Naive thymus-derived CD4-positive, alpha-beta T cell (primary cell): ENCODE data around the gene AMOTL2. TPM values are rescaled to one million over a fixed set of nuclear protein-coding genes. Genes with fewer than 3 reads are reported as not detected.
A peak's percentile ranks its signal among the peaks of the same experiment; 100 is the strongest.

Source experiments
- ATAC-seq: fragments of 150-1000 bp; cut with Tn5 transposase; 2 replicates; pipeline ENCODE4 v1.10.0; 2021; ENCODE audit warnings: mild to moderate bottlenecking, moderate library complexity
- CTCF ChIA-PET: fragments of 350-600 bp; sonication (Branson Sonifier 250); formaldehyde crosslinking; loops from one replicate; lab custom pipeline; 2021; ENCODE audit warnings: antibody characterized with exemption; lab: Charles Lee
- POLR2A ChIA-PET: fragments of 350-600 bp; sonication (Branson Sonifier 250); formaldehyde crosslinking; loops from one replicate; lab custom pipeline; 2021; ENCODE audit warnings: antibody characterized with exemption, inconsistent platforms; lab: Charles Lee
- DNase-seq, 9 donors: peaks; one replicate each; pipeline versions ENCODE4 v3.0.0 to v3.0.0-alpha.2; 2020 to 2022; ENCODE audit warnings: mixed read lengths in 1 of 9
- H3K27ac ChIP-seq: one replicate; pipeline ENCODE4 v1.7.0; 2013; ENCODE audit warnings: mild to moderate bottlenecking, low read depth, low read length, moderate library complexity
- H3K27me3 ChIP-seq, 2 donors: one replicate each; pipeline ENCODE4 v1.7.0; 2013; ENCODE audit warnings: low read length in 2 of 2, mild to moderate bottlenecking in 2 of 2, moderate library complexity in 2 of 2; ENCODE audit not compliant: control insufficient read depth in 2 of 2, insufficient read depth in 2 of 2
- H3K36me3 ChIP-seq, 3 experiments: 1 replicate in 2 of 3; 2 replicates in 1 of 3; pipeline ENCODE4 v1.7.0; 2013; ENCODE audit warnings: low read length in 3 of 3, mild to moderate bottlenecking in 3 of 3, moderate library complexity in 1 of 3; ENCODE audit not compliant: insufficient read depth in 3 of 3, control insufficient read depth in 2 of 3
- H3K4me1 ChIP-seq, 2 donors: one replicate each; pipeline ENCODE4 v1.7.0; 2013; ENCODE audit warnings: low read length in 2 of 2, mild to moderate bottlenecking in 2 of 2, moderate library complexity in 1 of 2; ENCODE audit not compliant: control insufficient read depth in 2 of 2, insufficient read depth in 2 of 2
- H3K4me3 ChIP-seq: 2 replicates; pipeline ENCODE4 v1.7.0; 2013; ENCODE audit warnings: mild to moderate bottlenecking, low read length
- H3K9me3 ChIP-seq, 3 experiments: 1 replicate in 2 of 3; 2 replicates in 1 of 3; pipeline ENCODE4 v1.7.0; 2013; ENCODE audit warnings: low read length in 3 of 3; ENCODE audit not compliant: control insufficient read depth in 2 of 3
- H3K27ac Mint-ChIP-seq, 9 donors: one replicate each; pipeline ENCODE4 v1.8.0; 2020 to 2022; ENCODE audit warnings: mixed read lengths in 9 of 9, mild to moderate bottlenecking in 8 of 9, moderate library complexity in 5 of 9, inconsistent platforms in 2 of 9
- H3K27me3 Mint-ChIP-seq, 5 donors: one replicate each; pipeline ENCODE4 v1.8.0; 2021 to 2022; ENCODE audit warnings: mixed read lengths in 5 of 5, mild to moderate bottlenecking in 1 of 5
- H3K36me3 Mint-ChIP-seq, 5 donors: one replicate each; pipeline ENCODE4 v1.8.0; 2020 to 2022; ENCODE audit warnings: mixed read lengths in 5 of 5, mild to moderate bottlenecking in 3 of 5, inconsistent platforms in 1 of 5
- H3K4me1 Mint-ChIP-seq, 7 donors: one replicate each; pipeline ENCODE4 v1.8.0; 2020 to 2022; ENCODE audit warnings: mixed read lengths in 7 of 7, mild to moderate bottlenecking in 3 of 7, inconsistent platforms in 1 of 7
- H3K4me3 Mint-ChIP-seq, 10 donors: one replicate each; pipeline ENCODE4 v1.8.0; 2020 to 2022; ENCODE audit warnings: mild to moderate bottlenecking in 10 of 10, mixed read lengths in 10 of 10, moderate library complexity in 6 of 10, inconsistent platforms in 2 of 10
- H3K9me3 Mint-ChIP-seq, 11 donors: one replicate each; pipeline ENCODE4 v1.8.0; 2020 to 2022; ENCODE audit warnings: mixed read lengths in 11 of 11, mild to moderate bottlenecking in 4 of 11, inconsistent platforms in 1 of 11, moderate library complexity in 1 of 11
- intact Hi-C, 2 donors: fragments of 100-400 bp; cut with micrococcal nuclease; formaldehyde crosslinking; loops; one replicate each; pipeline ENCODE4 v1.15.1; 2023
- polyA plus RNA-seq, 2 donors: library from polyadenylated mRNA; unstranded; fragments of 300-500 nt; fragmentation: Illumina TruSeq; gene quantifications; one replicate each; pipeline ENCODE4 v1.2.3, GENCODE V29; 2021
- total RNA-seq, 6 experiments: library from RNA in 5 of 6; stranded (reverse) in 5 of 6; gene quantifications; 1 replicate in 5 of 6; 2 replicates in 1 of 6; pipeline ENCODE4 v1.2.3 and lab custom pipeline; 2021 to 2026

AMOTL2 gene
- total and polyA plus RNA-seq, 7 experiments from 2014 or later = 0.10 TPM; not detected in 6

GRCh38 chr3:134376786-134377426 lies 2.7 kb upstream of the AMOTL2 start:
- Histone ChIP-seq H3K4me3 (no peak overlapping the region), H3K27me3 (peaks cover 0 to 3% of the 10 kb centered on the region in 2 donors), H3K36me3 (no peaks in the 10 kb centered on the region), H3K4me1 (no peaks in the 10 kb centered on the region), H3K9me3 (no peaks in the 10 kb centered on the region), H3K27ac (no peak overlapping the region)
- Mint-ChIP-seq H3K9me3 (peaks cover 0 to 1% (median 0%) of the 10 kb centered on the region in 11 donors), H3K36me3 (no peaks in the 10 kb centered on the region), H3K27me3 (peaks cover 22 to 70% (median 41%) of the 10 kb centered on the region in 5 donors), H3K4me1 (peaks cover 7 to 13% (median 12%) of the 10 kb centered on the region in 7 donors), H3K4me3 (peak overlapping the region in 1 of 10 donors; percentile 12), H3K27ac (no peak overlapping the region)
- ATAC-seq = no peak
- ChIA-PET CTCF (interaction anchor here (0.7 to 2.7 kb wide), 2 partner anchors 26 to 164 kb away, joined by 3 to 8 read pairs; no protein-coding TSS in a partner anchor), POLR2A (no interaction called here)
- no peak for DNase-seq
- intact Hi-C loops = loop anchor here (5.0 to 10.0 kb wide), 2 partner anchors 98 to 180 kb away; no protein-coding TSS in a partner anchor

GRCh38 chr3:134376385-134376765 lies 2.1 kb upstream of the AMOTL2 start:
- Histone ChIP-seq H3K4me1 (no peaks in the 10 kb centered on the region), H3K4me3 (no peak overlapping the region), H3K9me3 (no peaks in the 10 kb centered on the region), H3K36me3 (no peaks in the 10 kb centered on the region), H3K27me3 (peaks cover 0 to 3% of the 10 kb centered on the region in 2 donors), H3K27ac (no peak overlapping the region)
- DNase-seq (no peak), ATAC-seq (no peak)
- Mint-ChIP-seq H3K27ac (no peak overlapping the region), H3K36me3 (no peaks in the 10 kb centered on the region), H3K4me1 (peaks cover 7 to 13% (median 12%) of the 10 kb centered on the region in 7 donors), H3K27me3 (peaks cover 22 to 70% (median 37%) of the 10 kb centered on the region in 5 donors), H3K9me3 (peaks cover 0 to 1% (median 0%) of the 10 kb centered on the region in 11 donors), H3K4me3 (no peak overlapping the region)
- ChIA-PET CTCF (interaction anchor here (0.7 to 2.7 kb wide), 2 partner anchors 27 to 164 kb away, joined by 3 to 8 read pairs; no protein-coding TSS in a partner anchor), POLR2A (no interaction called here)
- intact Hi-C loops = loop anchor here (5.0 to 10.0 kb wide), 2 partner anchors 98 to 179 kb away; no protein-coding TSS in a partner anchor

GRCh38 chr3:134375582-134376384 lies 1.5 kb upstream of the AMOTL2 start:
- Histone ChIP-seq H3K4me1 (no peaks in the 10 kb centered on the region), H3K27me3 (peaks cover 0 to 3% of the 10 kb centered on the region in 2 donors), H3K4me3 (no peak overlapping the region), H3K9me3 (no peaks in the 10 kb centered on the region), H3K36me3 (no peaks in the 10 kb centered on the region), H3K27ac (no peak overlapping the region)
- no peak for DNase-seq
- Mint-ChIP-seq H3K27ac (no peak overlapping the region), H3K4me3 (peak overlapping the region; percentile 36 to 90 (median 82)), H3K27me3 (peaks cover 22 to 66% (median 37%) of the 10 kb centered on the region in 5 donors), H3K4me1 (peaks cover 7 to 13% (median 11%) of the 10 kb centered on the region in 7 donors), H3K36me3 (no peaks in the 10 kb centered on the region), H3K9me3 (peaks cover 0 to 1% (median 0%) of the 10 kb centered on the region in 11 donors)
- intact Hi-C loops = loop anchor here (5.0 to 10.0 kb wide), 2 partner anchors 99 to 178 kb away; no protein-coding TSS in a partner anchor
- ChIA-PET POLR2A (no interaction called here), CTCF (interaction anchor here (0.5 kb wide), 1 partner anchor 556 kb away, joined by 5 read pairs; no protein-coding TSS in a partner anchor)
- no peak for ATAC-seq

DNA sequence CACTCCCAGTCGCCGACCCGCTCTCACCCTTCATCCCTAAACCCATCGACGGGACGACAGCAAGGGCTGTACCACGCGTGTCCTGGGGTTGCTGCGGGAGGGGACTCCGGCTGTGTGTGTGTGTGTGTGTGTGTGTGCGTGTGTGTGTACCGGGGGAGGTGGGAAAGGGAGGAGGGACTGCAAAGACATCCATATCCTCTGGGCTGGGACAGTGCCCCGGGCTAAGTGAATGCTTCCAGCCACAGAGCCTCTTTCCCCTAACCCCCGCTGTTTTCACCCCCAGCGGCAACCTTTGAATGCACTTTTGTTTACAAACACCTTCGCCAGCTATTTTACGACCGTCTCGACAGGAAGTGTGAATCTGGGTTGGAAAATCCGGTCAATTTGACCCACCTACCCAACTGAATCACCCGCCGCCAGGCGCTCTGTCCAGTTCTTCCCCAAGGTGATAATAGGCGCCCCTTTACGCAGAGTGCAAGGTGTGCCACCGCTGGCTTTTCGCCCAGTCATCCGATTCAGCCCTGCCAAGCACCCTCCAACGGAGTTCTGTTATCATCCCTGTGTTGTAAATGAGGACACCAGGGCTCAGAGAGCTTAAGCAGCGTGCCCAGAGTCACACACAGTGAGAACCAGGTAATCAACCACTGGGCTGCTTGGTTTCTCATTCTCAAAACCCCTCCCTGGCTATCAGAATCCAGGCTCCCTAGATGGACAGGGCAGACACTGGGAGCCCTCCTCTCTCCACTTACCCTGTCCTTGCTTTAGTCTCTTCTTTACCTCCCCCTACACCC lies 739 bp upstream of the AMOTL2 start:
- Mint-ChIP-seq H3K36me3 (no peaks in the 10 kb centered on the region), H3K9me3 (peaks cover 0 to 1% (median 0%) of the 10 kb centered on the region in 11 donors), H3K27ac (no peak overlapping the region), H3K27me3 (peaks cover 22 to 61% (median 37%) of the 10 kb centered on the region in 5 donors), H3K4me1 (peaks cover 7 to 13% (median 11%) of the 10 kb centered on the region in 7 donors), H3K4me3 (peak overlapping the region; percentile 78 to 90 (median 84))
- Histone ChIP-seq H3K27me3 (peaks cover 0 to 3% of the 10 kb centered on the region in 2 donors), H3K27ac (no peak overlapping the region), H3K36me3 (no peaks in the 10 kb centered on the region), H3K4me1 (no peaks in the 10 kb centered on the region), H3K4me3 (peak overlapping the region; percentile 41), H3K9me3 (no peaks in the 10 kb centered on the region)
- ATAC-seq (peak; percentile 3), DNase-seq (no peak)
- intact Hi-C loops = loop anchor here (5.0 to 10.0 kb wide), 2 partner anchors 100 to 178 kb away; no protein-coding TSS in a partner anchor
- CTCF ChIA-PET = interaction anchor here (1.0 kb wide), 1 partner anchor 67 kb away, joined by 3 read pairs; no protein-coding TSS in a partner anchor
- POLR2A ChIA-PET = no interaction called here

- Mint-ChIP-seq H3K4me1 (peaks cover 7 to 13% (median 11%) of the 10 kb centered on the region in 7 donors), H3K36me3 (no peaks in the 10 kb centered on the region), H3K9me3 (peaks cover 0 to 1% (median 0%) of the 10 kb centered on the region in 11 donors), H3K27me3 (peaks cover 22 to 60% (median 37%) of the 10 kb centered on the region in 5 donors), H3K4me3 (peak overlapping the region; percentile 12 to 90 (median 76)), H3K27ac (no peak overlapping the region)
- H3K27ac ChIP-seq = no peak overlapping the region
- no peaks in the 10 kb centered on the region for H3K36me3 ChIP-seq
- no peaks in the 10 kb centered on the region for H3K4me1 ChIP-seq
- H3K4me3 ChIP-seq = no peak overlapping the region
- H3K27me3 ChIP-seq = peaks cover 0 to 3% of the 10 kb centered on the region in 2 donors
- CTCF ChIA-PET = interaction anchor here (0.6 to 1.0 kb wide), 2 partner anchors 65 to 171 kb away, joined by 3 read pairs; no protein-coding TSS in a partner anchor
- H3K9me3 ChIP-seq = no peaks in the 10 kb centered on the region
- no peak for ATAC-seq
- intact Hi-C loops = loop anchor here in 1 of 2 donors (5.0 to 10.0 kb wide), 2 partner anchors 101 to 176 kb away; no protein-coding TSS in a partner anchor
- POLR2A ChIA-PET = no interaction called here
- DNase-seq = no peak
Measured at GRCh38 chr3:134373271-134374104, 759 bp downstream of the AMOTL2 start.
